GM21423 (cell line): ENCODE results near the gene ANKRD31.
"Not testable (repeated sequence)": the region's sequence is repeated elsewhere in the genome, so short reads cannot be mapped to it uniquely, and the experiment has no call there.

Source experiments
- ATAC-seq: cut with Tn5 transposase; IDR thresholded peaks from one replicate; pipeline ENCODE4 v1.9.1; 2021; ENCODE audit warnings: mild to moderate bottlenecking, moderate library complexity; ENCODE audit not compliant: unreplicated experiment

The ANKRD31 gene

GRCh38 chr5:75226916-75227315 is 9.8 kb downstream of the ANKRD31 start:
- ATAC-seq = no peak

- no peak for ATAC-seq
Observed at GRCh38 chr5:75225506-75225905, 11.2 kb downstream of the ANKRD31 start.

GRCh38 chr5:75220787-75221186 is 15.9 kb downstream of the ANKRD31 start:
- not testable (repeated sequence) for ATAC-seq

DNA sequence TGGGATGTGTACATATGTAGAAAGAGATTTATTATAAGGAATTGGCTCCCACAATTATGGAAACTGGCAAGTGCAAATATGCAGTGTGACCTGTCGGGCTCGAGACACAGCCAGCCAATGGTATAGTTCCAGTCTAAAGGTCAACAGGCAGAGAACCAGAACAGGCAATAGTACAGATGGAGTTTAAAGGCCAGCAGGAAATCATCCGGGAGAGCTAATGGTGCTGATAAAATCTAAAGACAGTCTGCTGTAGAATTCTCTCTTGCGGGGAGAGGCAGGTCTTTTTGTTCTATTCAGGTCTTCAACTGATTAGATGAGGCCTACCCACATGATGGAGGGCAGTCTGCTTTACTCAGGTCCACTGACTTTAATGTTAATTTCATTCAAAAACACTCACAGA is 21.8 kb downstream of the ANKRD31 start:
- no peak for ATAC-seq

- no peak for ATAC-seq
Observed at GRCh38 chr5:75214409-75214808, 22.3 kb downstream of the ANKRD31 start.

DNA sequence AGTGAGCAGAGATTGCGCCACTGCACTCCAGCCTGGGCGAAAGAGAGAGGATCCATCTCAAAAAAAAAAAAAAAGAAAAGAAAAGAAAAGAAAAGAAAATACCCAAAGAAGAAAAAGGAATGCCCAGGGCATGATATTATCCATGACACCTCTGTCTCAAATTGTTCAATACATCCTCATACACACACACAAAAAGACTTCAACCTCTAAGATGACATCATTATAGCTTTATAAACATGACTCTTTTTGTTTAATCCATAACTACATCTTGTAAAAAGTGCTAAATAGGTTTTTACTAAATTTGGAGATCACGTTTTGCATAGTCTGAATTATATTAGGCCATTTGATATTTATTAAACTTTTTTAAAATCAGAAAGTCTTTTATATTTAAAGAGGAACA is 33.1 kb downstream of the ANKRD31 start:
- ATAC-seq = no peak

DNA sequence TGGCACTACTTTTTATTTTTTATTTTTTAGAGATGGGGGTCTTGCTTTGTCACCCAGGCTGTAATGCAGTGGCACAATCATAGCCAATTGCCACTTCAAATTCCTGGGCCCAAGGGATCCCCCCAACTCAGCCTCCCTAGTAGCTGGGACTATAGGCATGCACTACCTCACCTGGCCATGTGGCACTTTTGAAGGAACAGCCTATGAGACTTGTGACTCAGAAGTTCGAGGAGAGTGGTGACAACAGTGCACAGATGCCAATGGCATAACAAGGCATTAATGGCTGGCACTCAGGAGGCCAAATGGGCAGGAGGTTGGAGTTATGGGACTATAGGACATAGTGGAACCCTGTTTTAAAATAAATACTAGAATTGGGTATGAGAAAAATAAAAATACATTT is 33.7 kb downstream of the ANKRD31 start:
- no peak for ATAC-seq

DNA sequence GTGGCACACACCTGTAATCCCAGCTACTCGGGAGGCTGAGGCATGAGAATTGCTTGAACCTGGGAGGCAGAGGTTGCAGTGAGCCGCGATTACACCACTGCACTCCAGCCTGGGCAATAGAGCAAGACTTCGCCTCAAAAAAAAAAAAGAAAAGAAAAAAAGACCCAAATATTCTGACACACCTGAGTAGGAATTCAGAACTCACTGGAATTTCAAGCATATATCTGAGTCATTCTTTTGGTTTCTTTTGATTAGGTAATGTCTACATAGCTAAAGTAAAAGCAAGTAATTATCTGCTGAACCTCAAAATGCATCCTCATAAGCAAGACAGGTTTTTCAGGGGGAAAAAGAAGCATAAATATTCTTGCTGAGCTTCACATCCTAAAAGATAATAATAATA is 35.9 kb downstream of the ANKRD31 start:
- ATAC-seq = no peak

DNA sequence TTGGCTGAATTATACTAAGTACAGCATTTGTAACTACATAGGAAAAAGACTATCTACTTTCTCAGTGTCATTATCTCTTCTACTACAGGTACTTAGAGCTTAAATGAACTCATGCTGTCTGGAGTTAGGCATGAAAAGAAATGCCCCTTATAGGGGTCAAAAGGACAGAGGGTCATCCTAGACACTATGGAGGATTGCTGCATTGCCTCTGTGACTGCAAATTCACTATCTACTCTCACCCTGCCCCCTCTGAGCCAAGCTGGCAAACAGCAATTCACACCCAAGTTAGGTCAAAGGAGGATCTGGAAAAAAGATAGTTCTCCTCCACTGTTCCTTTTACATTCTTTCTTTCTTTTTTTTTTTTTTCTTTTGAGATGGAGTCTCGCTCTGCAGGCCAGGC is 36.7 kb downstream of the ANKRD31 start:
- no peak for ATAC-seq

- no peak for ATAC-seq
Observed at GRCh38 chr5:75199071-75199470, 37.6 kb downstream of the ANKRD31 start.

GRCh38 chr5:75197745-75198144 is 38.9 kb downstream of the ANKRD31 start:
- ATAC-seq = no peak

GRCh38 chr5:75192804-75193203 is 43.9 kb downstream of the ANKRD31 start:
- no peak for ATAC-seq

- no peak for ATAC-seq
Observed at GRCh38 chr5:75192264-75192663, 44.4 kb downstream of the ANKRD31 start.

DNA sequence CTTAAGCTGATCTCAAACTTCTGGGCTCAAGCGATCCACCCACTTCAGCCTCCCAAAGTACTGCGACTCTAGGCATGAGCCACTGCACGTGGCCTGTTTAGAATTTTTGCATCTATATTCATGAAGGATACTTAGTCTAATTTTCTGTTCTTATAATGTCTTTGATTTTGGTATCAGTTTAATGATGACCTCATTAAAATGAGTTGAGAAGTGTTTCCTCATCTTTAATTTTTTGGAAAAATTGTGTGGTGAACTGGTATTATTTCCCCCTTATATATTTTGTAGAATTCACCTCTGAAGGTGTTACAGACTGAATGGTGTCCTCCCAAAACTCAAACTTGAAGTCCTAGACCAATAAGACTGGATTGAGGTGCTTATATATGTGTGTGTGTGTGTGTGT is 46.5 kb downstream of the ANKRD31 start:
- ATAC-seq = no peak

DNA sequence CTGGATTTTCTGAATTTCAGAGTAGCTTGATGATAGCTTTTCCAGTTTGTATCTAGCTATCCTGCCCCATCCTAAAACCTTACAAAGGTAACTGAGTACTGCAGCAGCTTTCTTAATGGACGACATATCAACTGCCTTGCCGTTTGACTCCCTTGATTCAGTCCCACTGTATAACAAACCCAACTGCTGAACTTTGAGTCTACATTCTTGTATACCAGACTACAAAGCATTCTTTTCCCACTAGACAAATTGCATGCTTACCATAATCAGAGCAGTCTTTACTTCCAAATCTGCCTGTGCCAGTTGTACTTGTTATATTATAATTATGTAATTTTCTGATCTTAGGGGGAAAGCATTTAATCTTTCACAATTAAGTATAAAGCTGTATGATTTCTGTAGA is 47.3 kb downstream of the ANKRD31 start:
- no peak for ATAC-seq

DNA sequence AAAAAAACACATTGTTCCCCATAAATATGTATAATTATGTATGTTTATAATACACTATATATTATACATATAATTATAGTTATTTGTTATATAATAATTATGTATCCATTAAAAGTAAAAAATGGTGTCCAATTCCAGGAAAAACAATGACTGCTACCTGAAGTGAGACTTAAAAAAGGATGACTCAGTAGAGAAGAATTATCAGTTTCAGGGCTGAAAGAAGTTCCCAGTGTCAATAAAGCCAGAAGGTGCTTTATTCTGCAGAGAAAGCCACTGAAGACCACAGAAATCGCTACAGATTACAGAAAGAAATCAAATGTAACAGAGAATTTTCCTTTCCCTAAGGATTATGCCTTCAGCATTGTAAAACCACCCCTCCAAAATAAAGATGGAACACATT is 50.9 kb downstream of the ANKRD31 start:
- ATAC-seq = no peak

- not testable (repeated sequence) for ATAC-seq
Observed at GRCh38 chr5:75176009-75176408, 60.7 kb downstream of the ANKRD31 start.

DNA sequence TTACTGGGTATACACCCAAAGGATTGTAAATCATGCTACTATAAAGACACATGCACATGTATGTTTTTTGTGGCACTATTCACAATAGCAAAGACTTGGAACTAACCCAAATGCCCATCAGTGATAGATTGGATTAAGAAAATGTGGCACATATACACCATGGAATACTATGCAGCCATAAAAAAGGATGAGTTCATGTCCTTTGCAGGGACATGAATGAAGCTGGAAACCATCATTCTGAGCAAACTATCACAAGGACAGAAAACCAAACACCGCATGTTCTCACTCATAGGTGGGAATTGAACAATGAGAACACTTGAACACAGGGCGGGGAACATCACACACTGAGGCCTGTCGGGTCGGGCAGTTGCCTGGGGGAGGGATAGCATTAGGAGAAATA is 61.8 kb downstream of the ANKRD31 start:
- not testable (repeated sequence) for ATAC-seq

DNA sequence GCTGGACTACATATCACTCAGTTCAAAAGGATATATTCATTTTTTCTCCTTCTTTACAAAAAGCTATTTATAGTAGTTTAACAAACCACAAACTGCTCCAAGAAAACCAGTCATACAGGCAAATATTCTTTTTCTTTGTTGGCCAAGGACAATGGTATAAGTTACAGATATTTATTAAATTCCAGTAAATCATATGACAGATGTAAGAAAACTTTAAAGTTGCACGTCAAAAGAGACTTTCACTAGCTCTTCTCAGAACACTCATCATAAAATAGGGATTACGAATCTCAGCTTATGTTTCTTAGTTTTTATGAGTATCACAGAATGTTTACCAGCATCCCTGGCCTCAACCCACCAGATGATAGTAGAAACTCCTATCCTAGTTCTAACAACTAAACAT is 67.2 kb downstream of the ANKRD31 start:
- ATAC-seq = no peak

DNA sequence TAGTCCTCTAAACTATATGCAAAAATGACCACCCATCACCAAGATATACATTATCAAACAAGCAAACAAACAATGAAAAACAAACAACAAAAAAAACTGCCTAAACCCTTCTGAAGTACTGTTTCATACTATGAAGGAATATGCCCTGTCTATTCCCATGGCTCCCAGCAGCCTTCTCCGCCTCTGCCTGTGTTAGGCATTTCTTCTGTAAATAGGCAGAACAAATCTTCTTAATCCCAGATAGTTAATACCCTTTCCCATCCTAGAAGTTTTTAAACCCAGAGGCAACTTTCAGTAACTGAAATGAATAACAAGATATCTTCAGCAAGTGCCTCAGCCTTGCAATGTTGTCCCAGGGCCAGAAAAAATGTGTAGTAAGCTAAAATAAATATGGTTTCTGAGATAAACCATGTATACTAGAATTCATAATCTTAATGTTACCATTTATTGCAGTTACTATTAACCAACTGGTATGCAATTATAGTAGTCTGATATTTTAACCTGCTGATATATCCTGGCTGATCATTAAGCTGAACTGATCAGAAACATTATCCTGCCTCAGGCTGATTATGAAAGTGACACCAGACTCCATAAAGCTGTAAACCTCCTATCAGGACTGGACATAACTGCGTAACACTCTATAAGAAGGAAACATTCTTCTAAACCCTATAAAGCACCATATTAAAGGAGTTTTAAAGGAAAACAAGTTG is 68.5 kb downstream of the ANKRD31 start:
- no peak for ATAC-seq

- no peak for ATAC-seq
Observed at GRCh38 chr5:75167345-75167744, 69.3 kb downstream of the ANKRD31 start.

- not testable (repeated sequence) for ATAC-seq
Observed at GRCh38 chr5:75161508-75161907, 75.2 kb downstream of the ANKRD31 start.

GRCh38 chr5:75156585-75156984 is 80.1 kb downstream of the ANKRD31 start:
- ATAC-seq = no peak
